ENCODE results near the gene PGM2.

PGM2 gene

DNA sequence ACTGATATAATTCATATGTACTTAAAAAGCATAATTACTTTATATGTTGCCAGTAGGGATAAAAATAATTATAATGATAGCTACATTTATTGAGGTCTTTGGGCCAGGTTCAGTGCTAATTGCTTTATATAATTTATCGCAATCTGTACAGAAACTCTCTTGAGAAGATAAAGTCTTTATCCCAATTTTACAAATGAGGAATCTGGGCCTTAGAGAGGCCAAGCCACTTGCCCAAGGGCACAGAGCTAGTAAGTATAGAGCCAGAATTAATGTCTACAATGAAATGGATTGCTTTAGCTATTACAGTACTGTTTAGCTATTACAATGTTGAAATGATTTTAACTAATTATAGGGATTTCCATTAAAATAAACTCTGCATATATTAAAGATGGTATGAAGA lies 33.8 kb downstream of the PGM2 start:
- DNase-seq: no peak

- no peak for DNase-seq
These were observed 36.5 kb downstream of the PGM2 start for GRCh38 chr4:37862961-37863360.

DNA sequence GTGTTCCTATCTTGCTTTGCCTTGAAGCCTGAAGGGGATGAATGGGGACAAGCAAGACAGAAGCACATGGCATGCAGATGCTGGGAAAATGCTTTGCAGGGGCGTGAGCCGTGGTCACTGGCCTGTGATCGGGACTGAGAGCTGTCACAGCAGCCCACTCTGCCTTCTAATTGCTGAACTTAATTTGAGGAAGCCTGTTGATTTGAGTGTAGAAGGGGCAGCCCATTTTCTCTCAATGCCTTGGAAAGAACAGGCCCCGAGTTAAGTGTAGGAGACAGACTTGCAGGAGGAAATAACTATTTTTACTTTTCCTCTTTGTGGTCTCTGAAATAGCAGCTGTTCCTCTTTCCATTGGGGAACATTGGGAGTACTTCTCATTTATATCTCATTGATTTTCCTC lies 38.3 kb downstream of the PGM2 start:
- peak in 13 of 56 donors; percentile 1 to 38 (median 9) for DNase-seq

DNA sequence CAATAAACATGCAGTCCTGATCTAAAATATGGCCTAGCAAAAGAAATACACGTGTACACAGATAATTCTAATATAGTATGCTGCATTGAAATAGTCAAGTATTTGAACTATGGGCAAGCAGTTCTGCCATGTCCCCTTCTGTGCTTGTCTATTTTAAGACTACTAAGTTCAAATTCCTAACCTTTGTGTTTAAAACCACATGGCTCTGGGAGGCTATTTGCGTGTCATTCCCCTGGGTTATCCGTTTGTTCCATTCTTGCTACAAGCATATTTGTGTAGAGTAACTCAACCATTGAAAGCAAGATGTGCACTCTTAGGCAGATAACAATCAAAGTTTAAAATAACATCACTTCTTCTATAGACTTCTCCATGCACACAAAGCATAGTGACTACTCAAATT lies 39.0 kb downstream of the PGM2 start:
- DNase-seq: no peak

DNA sequence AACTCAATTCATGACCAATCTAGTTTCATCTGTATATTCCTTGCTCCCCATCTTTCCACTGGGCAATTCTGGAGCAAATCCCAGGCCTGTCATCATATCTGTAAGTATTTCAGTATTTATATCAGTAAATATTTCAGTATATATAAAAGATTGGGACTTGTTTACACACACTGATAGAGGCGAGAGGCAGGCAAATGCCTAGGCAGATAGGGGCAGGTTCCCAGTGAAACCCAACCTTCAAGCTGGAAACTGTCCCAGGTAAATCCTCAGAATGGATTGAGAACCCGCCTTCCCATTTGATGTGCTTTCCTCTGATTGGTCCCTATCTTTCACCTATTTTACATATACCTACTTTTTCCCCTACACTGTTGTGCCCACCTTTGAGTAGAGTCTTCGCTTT lies 40.6 kb downstream of the PGM2 start:
- DNase-seq: no peak

DNA sequence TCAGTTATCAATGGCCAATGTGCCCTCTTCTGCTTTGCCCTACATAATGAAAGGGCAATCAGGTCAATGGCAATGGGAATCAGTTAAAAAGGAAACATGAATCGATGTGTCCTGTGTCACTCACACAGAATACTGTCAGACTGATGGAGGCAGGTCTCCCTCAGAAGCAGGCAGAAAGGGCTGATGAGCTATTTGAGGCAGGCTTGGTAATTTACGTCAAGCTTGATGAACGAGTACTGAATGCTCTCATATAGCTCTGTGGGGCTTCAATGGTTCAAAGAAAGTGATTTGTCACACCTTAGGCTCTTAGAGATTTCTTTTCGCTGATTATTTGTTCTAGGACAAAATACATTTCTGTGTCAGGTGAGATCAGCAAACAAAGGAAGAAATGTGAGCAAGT lies 41.8 kb downstream of the PGM2 start:
- DNase-seq: no peak

DNA sequence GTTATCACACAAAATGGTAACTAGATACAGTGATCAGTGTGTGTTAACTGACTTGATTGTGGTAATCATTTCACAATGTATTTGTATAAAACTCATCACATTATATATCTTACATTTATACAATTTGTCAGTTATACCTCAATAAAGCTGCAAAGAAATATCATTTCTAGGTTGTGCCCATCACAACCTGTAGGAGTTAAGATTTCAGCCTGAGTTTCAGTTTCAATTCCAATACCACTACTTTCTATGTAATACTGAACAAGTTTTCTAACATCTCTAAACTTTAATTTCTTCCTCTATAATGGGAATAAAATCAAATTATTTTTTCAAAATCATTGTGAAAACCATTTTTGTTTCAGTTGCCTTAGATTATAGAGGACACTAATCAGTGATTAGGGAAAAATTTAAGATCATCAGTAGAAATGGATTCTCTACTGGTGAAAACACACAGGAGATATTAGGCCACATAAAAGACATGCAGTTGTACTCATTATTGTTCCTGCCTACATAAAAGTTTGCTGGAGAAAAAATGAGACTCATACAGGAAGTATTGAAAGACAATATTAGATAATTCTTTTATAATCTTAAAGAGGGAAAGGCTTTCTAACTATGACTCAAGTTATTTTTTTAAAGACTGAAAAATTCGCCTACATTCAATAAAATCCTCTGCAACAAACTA lies 46.0 kb downstream of the PGM2 start:
- DNase-seq: no peak

DNA sequence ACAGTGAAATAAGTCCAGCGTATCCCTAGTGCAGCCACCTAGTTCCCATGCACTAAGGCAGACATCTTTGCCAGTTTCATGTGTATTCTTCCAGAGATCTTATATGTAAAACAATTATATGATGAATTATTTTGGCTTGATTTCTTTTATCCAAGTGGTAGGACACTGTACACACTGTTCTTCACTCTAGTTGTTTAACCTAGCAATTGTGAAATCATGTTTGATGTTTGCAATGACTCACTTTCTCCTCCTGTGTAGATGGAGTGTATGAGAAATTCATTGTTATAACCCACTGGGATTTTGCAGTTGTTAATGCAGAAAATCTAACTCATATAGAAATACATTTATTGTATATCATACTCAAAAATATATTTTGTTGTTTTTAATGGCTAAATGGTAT lies 46.9 kb downstream of the PGM2 start:
- DNase-seq: no peak

GRCh38 chr4:37876156-37876555 lies 49.7 kb downstream of the PGM2 start:
- no peak for DNase-seq

GRCh38 chr4:37879365-37879764 lies 52.9 kb downstream of the PGM2 start:
- DNase-seq: no peak

DNA sequence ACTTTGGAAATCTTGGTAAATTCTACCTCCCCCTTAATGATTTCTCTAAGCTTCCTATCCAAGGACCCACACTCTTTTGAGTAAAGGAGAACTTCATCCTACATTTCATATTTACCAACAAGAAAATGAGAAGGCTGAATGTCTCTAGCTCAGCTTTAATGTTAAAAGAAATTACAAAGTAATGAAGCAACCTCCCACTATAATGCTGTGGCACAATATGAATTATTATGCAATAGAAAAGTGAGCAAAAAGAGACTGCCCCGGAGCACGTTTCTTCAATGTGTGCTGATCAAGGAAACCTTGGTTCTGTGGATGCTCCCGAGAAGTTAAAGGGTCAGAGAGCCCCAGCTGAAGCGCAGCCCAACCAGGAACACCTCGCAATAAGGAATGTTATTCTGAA lies 55.3 kb downstream of the PGM2 start:
- no peak for DNase-seq

GRCh38 chr4:37882665-37883296 lies 56.3 kb downstream of the PGM2 start:
- no peak for DNase-seq

DNA sequence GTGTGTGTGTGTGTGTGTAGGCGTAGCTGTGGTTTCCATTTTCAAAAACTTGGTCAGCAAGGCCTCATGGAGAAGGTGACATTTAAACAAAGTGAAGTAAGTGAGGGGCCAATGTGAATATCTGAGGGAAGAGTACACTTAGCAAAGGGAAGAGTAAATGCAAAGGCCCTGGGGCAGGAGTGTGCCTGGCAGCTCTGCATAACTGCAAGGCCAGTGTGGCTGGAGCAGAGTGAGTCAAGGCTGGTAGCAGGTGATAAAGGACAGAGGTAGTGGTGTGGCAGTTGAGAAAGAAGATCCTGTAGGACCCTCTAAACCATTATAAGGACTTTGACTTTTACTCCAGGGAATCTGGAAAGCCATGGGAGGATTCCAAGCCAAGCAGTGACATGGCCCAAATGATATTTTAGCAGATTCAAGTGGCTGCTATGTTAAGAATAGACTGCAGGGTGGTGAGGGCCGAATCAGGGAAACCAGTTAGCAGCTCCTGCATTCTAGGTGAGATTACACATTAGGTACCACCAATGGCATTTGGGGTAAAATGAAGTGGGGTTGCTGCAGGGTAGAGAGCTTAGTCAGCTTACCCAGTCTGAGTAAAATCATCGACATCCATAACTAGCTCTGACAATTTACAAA lies 58.5 kb downstream of the PGM2 start:
- DNase-seq: no peak

- DNase-seq: no peak
These were observed 59.0 kb downstream of the PGM2 start for GRCh38 chr4:37885496-37885895.

GRCh38 chr4:37889849-37890800 lies 63.6 kb downstream of the PGM2 start:
- DNase-seq: peak in 44 of 56 donors; percentile 22 to 77 (median 52)

DNA sequence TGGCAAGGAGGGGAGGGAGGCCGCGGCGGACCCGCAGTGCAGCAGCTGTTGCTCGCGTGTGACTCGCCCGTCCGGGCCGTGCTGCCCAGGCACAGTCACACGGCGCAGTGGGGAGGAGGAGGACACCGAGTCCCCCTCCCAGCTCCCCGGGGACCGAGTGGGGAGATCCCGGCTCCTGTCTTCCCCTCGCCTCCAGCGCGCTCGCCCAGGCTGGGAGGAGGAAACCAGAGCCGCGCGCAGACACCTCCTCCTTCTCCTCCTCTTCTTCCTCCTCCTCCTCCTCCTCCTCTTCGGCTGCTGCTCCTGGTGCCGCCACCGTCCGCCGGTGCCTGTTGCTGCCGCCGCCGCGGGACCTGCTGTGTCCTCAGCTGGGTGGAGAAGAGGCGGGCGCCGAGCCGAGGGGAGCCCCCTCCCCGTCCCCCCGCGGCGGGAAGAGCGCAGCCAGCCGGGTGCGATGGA lies 64.3 kb downstream of the PGM2 start, which contains the start of gene TBC1D1:
TBC1D1 (plus strand) TSS at position 284 of the 459 bp plus-strand sequence. CDS start 11,012 bp downstream, outside the sequence.
- peak in 32 of 56 donors; percentile 14 to 77 (median 54) for DNase-seq

DNA sequence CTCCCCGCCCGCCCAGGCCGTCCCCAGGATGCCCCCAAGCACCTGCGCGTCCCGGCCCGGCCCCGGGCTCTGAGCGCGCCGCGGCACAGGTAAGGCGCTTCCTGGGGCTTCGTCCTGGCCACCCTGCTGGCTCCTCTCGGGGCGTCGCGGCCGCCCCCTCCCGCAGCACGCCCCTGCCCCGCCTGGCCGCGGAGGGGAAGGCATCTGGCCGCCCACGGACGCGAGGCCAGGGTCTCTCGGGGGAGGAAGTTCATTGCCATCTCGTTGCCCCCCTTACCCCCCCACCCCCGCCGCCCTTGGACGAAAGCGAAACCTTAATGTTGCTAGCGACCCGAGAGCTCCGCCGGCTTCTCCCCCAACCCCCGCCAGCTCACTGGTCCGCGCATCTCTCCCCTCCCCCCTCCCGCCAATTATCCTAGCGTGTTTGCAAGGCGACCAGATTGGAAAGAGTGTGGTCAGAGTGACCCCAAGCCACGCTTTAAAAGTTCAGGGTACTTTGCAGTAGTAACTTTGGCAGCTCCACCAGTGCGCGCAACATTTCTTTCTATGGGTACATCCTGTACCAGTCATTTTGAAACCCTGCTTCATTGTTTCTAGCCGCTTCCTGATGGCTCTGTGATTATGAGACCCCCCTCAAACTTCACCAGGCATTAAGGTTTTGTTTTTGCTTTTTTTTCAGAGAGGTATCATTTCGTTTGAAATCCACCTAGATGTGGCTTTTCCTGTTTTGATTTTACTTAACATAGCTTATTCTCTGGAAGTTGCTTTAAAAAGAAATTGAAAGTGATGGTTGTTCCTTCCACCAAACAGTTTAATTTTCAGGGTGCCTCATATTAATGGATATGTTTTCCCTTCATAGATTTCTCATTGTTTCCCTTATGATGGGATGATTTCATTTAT lies 65.0 kb downstream of the PGM2 start:
- DNase-seq: peak in 13 of 56 donors; percentile 11 to 62 (median 36)

GRCh38 chr4:37892641-37893040 lies 66.2 kb downstream of the PGM2 start:
- DNase-seq: peak in 5 of 56 donors; percentile 7 to 38 (median 20)

- no peak for DNase-seq
These were observed 66.7 kb downstream of the PGM2 start for GRCh38 chr4:37893164-37893563.

DNA sequence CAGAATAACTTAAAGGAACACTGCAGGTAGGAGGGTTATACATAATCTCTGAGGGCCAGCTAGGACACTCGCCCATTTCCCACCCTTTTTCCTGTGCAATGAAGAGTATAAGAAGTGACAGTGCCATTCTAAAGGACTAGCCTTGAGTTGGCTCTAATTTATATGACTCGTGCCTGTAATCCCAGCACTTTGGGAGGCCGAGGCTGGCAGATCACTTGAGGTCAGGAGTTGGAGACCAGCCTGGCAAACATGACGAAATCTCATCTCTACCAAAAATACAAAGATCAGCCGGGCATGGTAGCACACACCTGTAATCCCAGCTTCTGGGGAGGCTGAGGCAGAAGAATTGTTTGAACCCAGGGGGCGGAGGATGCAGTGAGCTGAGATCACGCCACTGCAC lies 68.8 kb downstream of the PGM2 start:
- no peak for DNase-seq
